ENCODE data around the gene ENOX2. TPM values are rescaled to one million over a fixed set of nuclear protein-coding genes. Genes with fewer than 3 reads are reported as not detected.

The ENOX2 gene
- total RNA-seq, 4 donors from 2014 or later: 8.0 to 28.0 (median 15.2) TPM

DNA sequence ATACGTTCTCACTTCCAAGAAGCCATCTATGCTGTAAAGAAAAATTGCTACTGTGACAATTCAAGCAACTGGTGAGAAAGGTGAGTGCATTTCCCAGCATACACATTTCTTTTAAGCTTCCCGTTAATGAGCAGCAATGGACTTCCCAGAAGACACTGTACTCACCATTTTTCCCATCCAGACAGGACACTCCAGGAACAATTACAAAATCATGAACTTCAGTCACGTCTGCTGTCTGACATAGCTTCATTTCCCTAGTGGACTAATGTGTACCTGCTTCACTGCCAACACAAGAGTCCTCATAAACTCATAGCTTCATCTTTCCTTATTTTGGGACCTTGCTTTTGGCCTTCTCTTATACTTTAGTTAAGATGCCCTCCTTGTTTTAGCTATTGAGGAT is 156.9 kb downstream of the ENOX2 start:
- H3K27ac ChIP-seq: no peak overlapping the region
- no peaks in the 10 kb centered on the region for H3K4me1 ChIP-seq
- no peaks in the 10 kb centered on the region for H3K9me3 ChIP-seq
- WGBS, 2 donors: 58 to 82% methylated on average over 3 of the region's 3 CpGs
- DNase-seq (ENCODE audit: low spot score in 2 of 2): no peak
- no peak overlapping the region for H3K4me3 ChIP-seq
- TF ChIP-seq EP300 (IDR thresholded peaks at IDR 0.05): no peak
- TF ChIP-seq CTCF (IDR thresholded peaks at IDR 0.05): no peak
- TF ChIP-seq POLR2A (IDR thresholded peaks at IDR 0.05): no peak
- H3K27me3 ChIP-seq: no peaks in the 10 kb centered on the region
- H3K36me3 ChIP-seq: no peaks in the 10 kb centered on the region

DNA sequence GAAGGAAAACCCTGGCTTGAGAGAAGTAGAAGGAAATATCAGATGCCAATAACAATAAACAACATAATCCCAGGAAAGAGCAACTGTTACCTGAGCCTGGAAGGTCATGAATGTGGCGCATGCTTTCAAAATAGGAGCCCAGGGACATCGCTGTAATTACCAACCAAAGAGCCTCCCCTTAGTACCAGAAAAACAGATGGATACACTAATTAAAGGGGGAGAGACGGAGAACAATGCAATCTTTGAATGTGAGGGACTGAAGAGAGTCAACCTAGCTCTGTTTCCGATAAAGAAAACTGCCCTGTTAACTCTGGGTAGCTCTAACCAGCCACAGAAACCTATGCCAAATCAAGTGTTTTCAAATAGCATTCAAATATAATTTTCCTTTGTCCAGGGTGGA is 161.4 kb downstream of the ENOX2 start:
- H3K9me3 ChIP-seq: no peaks in the 10 kb centered on the region
- no peak overlapping the region for H3K4me3 ChIP-seq
- no peaks in the 10 kb centered on the region for H3K4me1 ChIP-seq
- 16 to 40% methylated on average over 4 of the region's 4 CpGs for WGBS, 2 donors
- DNase-seq (ENCODE audit: low spot score in 2 of 2): no peak
- no peak overlapping the region for H3K27ac ChIP-seq
- no peak for TF ChIP-seq POLR2A (IDR thresholded peaks at IDR 0.05)
- TF ChIP-seq EP300 (IDR thresholded peaks at IDR 0.05): no peak
- TF ChIP-seq CTCF (IDR thresholded peaks at IDR 0.05): no peak
- H3K36me3 ChIP-seq: no peaks in the 10 kb centered on the region
- H3K27me3 ChIP-seq: no peaks in the 10 kb centered on the region

GRCh38 chrX:130741151-130741550 is 161.9 kb downstream of the ENOX2 start:
- no peaks in the 10 kb centered on the region for H3K36me3 ChIP-seq
- H3K4me1 ChIP-seq: no peaks in the 10 kb centered on the region
- no peaks in the 10 kb centered on the region for H3K9me3 ChIP-seq
- no peak overlapping the region for H3K27ac ChIP-seq
- 52 to 67% methylated on average over 3 of the region's 3 CpGs for WGBS, 2 donors
- no peak for TF ChIP-seq EP300 (IDR thresholded peaks at IDR 0.05)
- no peak for TF ChIP-seq CTCF (IDR thresholded peaks at IDR 0.05)
- no peak for TF ChIP-seq POLR2A (IDR thresholded peaks at IDR 0.05)
- H3K27me3 ChIP-seq: no peaks in the 10 kb centered on the region
- DNase-seq (ENCODE audit: low spot score in 2 of 2): no peak
- no peak overlapping the region for H3K4me3 ChIP-seq

GRCh38 chrX:130738638-130739195 is 164.3 kb downstream of the ENOX2 start:
- H3K36me3 ChIP-seq: no peaks in the 10 kb centered on the region
- H3K27ac ChIP-seq: no peak overlapping the region
- H3K9me3 ChIP-seq: no peaks in the 10 kb centered on the region
- H3K4me1 ChIP-seq: no peaks in the 10 kb centered on the region
- no peaks in the 10 kb centered on the region for H3K27me3 ChIP-seq
- H3K4me3 ChIP-seq: no peak overlapping the region
- 71 to 80% methylated on average over 5 of the region's 5 CpGs for WGBS, 2 donors
- DNase-seq (ENCODE audit: low spot score in 2 of 2): no peak
- TF ChIP-seq EP300 (IDR thresholded peaks at IDR 0.05) (no peak), POLR2A (IDR thresholded peaks at IDR 0.05) (no peak), CTCF (IDR thresholded peaks at IDR 0.05) (no peak)

- no peak for TF ChIP-seq EP300 (IDR thresholded peaks at IDR 0.05)
- no peak for TF ChIP-seq CTCF (IDR thresholded peaks at IDR 0.05)
- no peak for TF ChIP-seq POLR2A (IDR thresholded peaks at IDR 0.05)
- no peaks in the 10 kb centered on the region for H3K36me3 ChIP-seq
- no peaks in the 10 kb centered on the region for H3K4me1 ChIP-seq
- no peak overlapping the region for H3K27ac ChIP-seq
- no peak for DNase-seq (ENCODE audit: low spot score in 2 of 2)
- H3K4me3 ChIP-seq: no peak overlapping the region
- peaks cover 0 to 10% (median 1%) of the 10 kb centered on the region in 4 donors for H3K9me3 ChIP-seq
- no peaks in the 10 kb centered on the region for H3K27me3 ChIP-seq
Observed at GRCh38 chrX:130734713-130735112, 168.3 kb downstream of the ENOX2 start.

All from tibial nerve (tissue), 4 donors.